ENCODE measurements around the gene OSBPL2.

- TF ChIP-seq CTCF (IDR thresholded peaks at IDR 0.05; ENCODE audit: borderline replicate concordance, extremely low read depth, low read length, poor library complexity, severe bottlenecking) (peak; percentile 18), EZH2 (IDR thresholded peaks at IDR 0.05; ENCODE audit: borderline replicate concordance, low read depth, low read length, severe bottlenecking) (no peak)
Observed at GRCh38 chr20:62232770-62233645, 5.3 kb upstream of the OSBPL2 start.

Measured in DND-41 (cell line).